Brain microvascular endothelial cell (primary cell): ENCODE results near the gene FPR2.

Source experiments
- DNase-seq: peaks from one replicate; pipeline ENCODE4 v3.0.0-alpha.2; 2020
- H3K27ac ChIP-seq: fragments of 250-450 bp; sonication (Bioruptor Pico); 2 replicates; pipeline ENCODE4 v1.5.1; 2020; ENCODE audit warnings: mild to moderate bottlenecking, moderate library complexity
- H3K27me3 ChIP-seq: fragments of 250-450 bp; sonication (Bioruptor Pico); replicated peaks from 2 replicates; pipeline ENCODE4 v1.5.1; 2020; ENCODE audit warnings: mild to moderate bottlenecking
- H3K36me3 ChIP-seq: fragments of 250-450 bp; sonication (Bioruptor Pico); replicated peaks from 2 replicates; pipeline ENCODE4 v1.5.1; 2020; ENCODE audit warnings: mild to moderate bottlenecking
- H3K4me3 ChIP-seq: 2 replicates; pipeline ENCODE4 v1.5.1; 2011; ENCODE audit warnings: low read depth, mild to moderate bottlenecking, control low read depth, low read length, moderate library complexity
- CTCF ChIP-seq: IDR thresholded peaks from 2 replicates; pipeline ENCODE4 v1.5.1; 2011; ENCODE audit warnings: low read depth, mild to moderate bottlenecking, moderate library complexity, low read length, control low read depth, inconsistent platforms; ENCODE audit errors: missing control alignments
- in situ Hi-C: cut with HindIII; loops from 2 replicates; pipeline ENCODE4 v1.10.0; 2017; ENCODE audit warnings: low sequenced_read_pairs, low pct_ligation_motif_present

FPR2 gene

DNA sequence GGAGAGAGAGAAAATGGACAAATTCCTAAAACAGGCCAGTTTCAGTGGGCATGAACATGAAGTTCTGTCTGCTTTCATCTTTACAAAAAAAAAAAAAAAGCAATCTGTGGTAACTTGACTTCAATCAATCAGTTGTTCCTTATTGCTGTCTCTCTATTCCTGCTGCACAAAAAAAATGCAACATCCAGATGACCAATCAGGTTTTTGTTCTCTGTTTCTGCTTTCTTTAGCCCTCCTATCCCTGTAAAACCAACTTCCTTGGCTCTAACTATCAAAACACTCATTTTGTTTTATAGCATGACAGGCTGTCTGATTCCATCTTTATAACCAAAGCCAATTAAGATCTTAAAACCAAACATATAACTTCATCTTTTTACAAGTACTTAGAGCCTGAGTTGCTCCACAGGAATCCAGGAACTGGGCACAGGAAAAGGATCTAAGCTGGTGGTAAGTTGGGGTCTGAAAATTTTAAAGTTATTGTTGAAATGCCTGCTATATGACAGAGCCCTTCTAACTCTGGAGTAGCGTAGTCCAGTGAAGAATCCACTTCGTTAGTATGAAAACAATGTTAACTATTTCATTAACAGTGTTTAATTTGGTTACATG lies 34.0 kb downstream of the FPR2 start, which contains the start of gene FPR3:
Gene FPR3, plus strand, starts transcription at position 273 of the 606 bp plus-strand sequence. CDS start 28,592 bp downstream, outside the sequence.
- in situ Hi-C loops, result no loop called here

GRCh38 chr19:51796195-51796679 lies 35.3 kb downstream of the FPR2 start:
- in situ Hi-C loops, result no loop called here
- H3K4me3 ChIP-seq, result no peak overlapping the region
- no peaks in the 10 kb centered on the region for H3K36me3 ChIP-seq
- DNase-seq, result no peak
- no peak for TF ChIP-seq CTCF
- H3K27ac ChIP-seq, result no peak overlapping the region
- H3K27me3 ChIP-seq, result no peaks in the 10 kb centered on the region

More for the DNA sequence above, 34.0 kb downstream of the FPR2 start, which contains the start of gene FPR3:
- no peaks in the 10 kb centered on the region for H3K27me3 ChIP-seq
- H3K27ac ChIP-seq, result no peak within 1 kb of the TSS
- no peak for TF ChIP-seq CTCF
- DNase-seq, result no peak
- H3K36me3 ChIP-seq, result no peaks in the 10 kb centered on the region
- no peak within 1 kb of the TSS for H3K4me3 ChIP-seq

DNA sequence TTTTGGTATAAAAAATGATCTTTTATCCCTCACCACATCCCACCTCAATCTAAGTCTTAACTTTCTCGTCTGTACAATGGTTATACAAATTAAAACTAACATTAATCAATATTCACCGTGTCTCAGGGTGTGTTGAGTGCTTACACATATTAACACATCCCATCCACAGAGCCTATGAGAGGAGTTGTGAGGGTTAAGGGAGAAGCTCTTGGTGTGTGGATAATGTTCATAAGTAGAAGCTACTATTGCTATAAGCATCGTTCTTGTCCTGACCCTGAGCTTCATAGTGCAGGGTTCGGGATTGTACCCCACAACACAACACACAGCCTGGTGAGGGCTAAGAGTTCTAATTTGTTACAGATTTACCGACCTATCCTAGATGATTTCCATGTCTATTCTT lies 36.5 kb downstream of the FPR2 start:
- no peak for TF ChIP-seq CTCF
- no peaks in the 10 kb centered on the region for H3K36me3 ChIP-seq
- in situ Hi-C loops, result no loop called here

GRCh38 chr19:51798062-51798461 lies 37.1 kb downstream of the FPR2 start:
- in situ Hi-C loops, result no loop called here
- Histone ChIP-seq H3K27me3 (no peaks in the 10 kb centered on the region), H3K4me3 (no peak overlapping the region), H3K36me3 (no peaks in the 10 kb centered on the region), H3K27ac (no peak overlapping the region)
- DNase-seq, result no peak
- no peak for TF ChIP-seq CTCF

More for the DNA sequence above, 36.5 kb downstream of the FPR2 start:
- no peak overlapping the region for H3K27ac ChIP-seq
- H3K27me3 ChIP-seq, result no peaks in the 10 kb centered on the region
- no peak for DNase-seq
- H3K4me3 ChIP-seq, result no peak overlapping the region

GRCh38 chr19:51799034-51799773 lies 38.2 kb downstream of the FPR2 start:
- in situ Hi-C loops, result no loop called here
- H3K27ac ChIP-seq, result peak overlapping the region; percentile 70
- DNase-seq, result peak; percentile 96
- H3K36me3 ChIP-seq, result no peaks in the 10 kb centered on the region
- TF ChIP-seq CTCF, result no peak
- no peak overlapping the region for H3K4me3 ChIP-seq
- no peaks in the 10 kb centered on the region for H3K27me3 ChIP-seq
